SIG-M5 (cell line): ENCODE data around the gene FRMD4B.

ENCODE experiments used
- DNase-seq: peaks from one replicate; lab custom pipeline; 2025; lab: John Stamatoyannopoulos, UW

The FRMD4B gene

DNA sequence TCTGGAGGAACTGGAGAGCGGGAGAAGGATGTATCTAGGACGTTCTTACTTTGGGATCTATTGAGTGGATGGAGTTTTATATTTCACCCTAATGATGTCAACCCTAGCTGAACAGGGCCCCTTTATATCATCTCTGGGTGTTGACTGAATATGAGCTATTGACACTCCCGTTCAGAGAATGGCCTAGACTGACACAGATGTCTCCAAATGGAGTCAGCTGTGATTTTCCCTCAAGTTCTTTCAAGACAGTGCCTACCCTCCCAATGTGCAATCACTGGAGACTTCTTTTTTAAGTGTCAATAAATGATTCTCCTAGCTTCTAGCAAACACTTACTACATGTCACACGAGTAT, 63.8 kb downstream of the FRMD4B start:
- DNase-seq: no peak

GRCh38 chr3:69321301-69322157, 64.4 kb downstream of the FRMD4B start:
- no peak for DNase-seq

- no peak for DNase-seq
Measured at GRCh38 chr3:69320871-69321271, 65.0 kb downstream of the FRMD4B start.

DNA sequence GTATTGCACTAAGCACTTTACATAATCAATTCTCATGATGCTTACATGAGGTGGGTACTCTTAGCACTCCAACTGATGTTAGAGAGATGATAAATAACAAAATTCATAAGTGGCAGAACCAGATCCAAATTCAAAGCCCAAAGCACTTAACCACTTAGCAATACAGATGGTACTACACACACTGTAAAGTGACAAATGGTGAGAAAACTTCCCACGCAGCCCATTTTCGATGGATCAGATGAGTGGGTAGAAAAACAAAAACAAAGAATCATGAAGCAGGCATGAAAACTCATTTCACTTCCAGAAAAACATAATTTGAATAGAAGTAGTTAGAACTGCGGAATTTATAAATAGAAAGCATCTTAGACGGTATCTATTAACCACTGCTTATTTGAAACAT, 66.2 kb downstream of the FRMD4B start:
- DNase-seq: no peak

DNA sequence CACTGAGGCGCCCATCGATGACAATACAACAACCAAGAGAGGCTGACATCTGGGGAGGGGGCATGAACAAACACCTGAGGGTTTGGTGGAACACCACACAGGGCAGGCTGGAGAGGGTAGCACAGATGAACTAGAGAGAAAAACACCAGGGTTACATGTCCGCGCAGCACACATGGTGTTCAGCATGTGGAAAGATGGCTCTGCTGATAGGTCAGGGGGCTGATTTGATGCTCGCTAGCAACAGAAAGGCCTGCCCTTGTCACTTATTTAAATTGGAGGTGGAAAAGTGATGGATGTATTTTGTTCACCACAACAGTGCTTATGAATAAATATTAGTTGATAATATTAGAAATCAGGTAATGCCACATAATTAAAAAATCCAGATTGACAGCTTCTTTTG, 67.5 kb downstream of the FRMD4B start:
- no peak for DNase-seq

DNA sequence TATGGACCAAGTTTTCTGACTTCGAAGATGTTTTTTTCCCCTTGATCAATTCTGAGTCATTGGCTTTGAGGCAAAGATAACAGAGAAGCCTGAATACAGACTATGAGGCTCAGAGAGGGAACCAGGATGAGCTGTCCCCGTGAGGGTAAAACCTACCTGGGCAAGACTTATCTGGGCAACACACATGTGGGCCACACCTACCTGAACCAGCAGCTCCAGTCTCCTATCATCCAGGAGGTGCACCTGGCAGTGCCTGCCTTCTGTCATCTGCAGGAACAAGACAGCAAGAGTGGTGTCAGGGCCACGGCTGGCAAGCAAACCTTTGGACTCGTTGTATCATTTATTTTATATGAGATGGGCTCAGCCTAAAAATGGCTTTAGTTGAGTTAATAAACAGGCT, 72.6 kb downstream of the FRMD4B start:
- no peak for DNase-seq

GRCh38 chr3:69309814-69310213, 76.1 kb downstream of the FRMD4B start:
- DNase-seq: no peak

DNA sequence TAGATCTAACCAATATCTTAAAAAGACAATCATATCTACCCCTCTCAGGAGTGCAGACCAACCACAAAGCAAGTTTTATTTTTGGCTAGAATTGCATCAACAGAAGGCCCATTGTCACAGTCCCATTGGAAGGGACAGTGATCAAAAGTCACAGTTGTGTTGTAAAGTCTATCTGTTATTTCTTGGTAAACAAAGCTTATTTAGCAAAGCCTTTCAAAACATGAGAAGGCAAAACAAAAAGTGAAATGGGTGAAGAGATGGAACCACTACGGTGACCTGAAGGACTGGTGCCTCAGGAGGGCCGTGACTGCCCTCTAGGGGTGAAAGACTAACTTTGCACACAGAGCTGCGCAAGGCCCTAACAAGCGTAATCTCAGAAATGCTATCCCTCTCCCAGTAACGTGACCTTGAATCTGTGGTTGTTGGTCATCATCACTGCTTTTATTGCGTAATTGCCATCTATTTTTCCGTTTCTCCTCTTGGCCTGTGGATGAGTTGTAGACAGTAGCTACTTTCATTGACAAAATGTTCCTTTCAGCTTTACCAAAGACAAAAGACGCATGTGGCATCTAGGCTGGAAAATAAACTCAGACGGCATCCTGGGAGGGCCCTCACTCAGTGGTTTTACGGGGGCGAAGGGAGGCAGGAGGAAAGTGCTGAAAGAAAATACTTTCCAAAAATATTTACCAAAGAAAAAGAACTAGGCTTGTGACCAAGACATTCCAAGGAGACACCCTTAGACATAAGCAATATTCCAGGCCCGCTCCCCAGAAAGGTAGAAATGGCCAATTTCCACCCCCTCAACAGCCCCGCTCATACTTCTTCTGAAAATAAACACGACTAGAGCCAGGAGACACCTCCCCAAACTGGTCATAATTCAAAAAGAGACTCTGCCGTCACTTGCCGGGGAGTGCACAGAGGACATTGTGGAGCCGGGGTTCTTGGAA, 79.4 kb downstream of the FRMD4B start:
- no peak for DNase-seq

GRCh38 chr3:69305011-69305410, 80.9 kb downstream of the FRMD4B start:
- DNase-seq: no peak

- no peak for DNase-seq
Measured at GRCh38 chr3:69304396-69304795, 81.5 kb downstream of the FRMD4B start.

DNA sequence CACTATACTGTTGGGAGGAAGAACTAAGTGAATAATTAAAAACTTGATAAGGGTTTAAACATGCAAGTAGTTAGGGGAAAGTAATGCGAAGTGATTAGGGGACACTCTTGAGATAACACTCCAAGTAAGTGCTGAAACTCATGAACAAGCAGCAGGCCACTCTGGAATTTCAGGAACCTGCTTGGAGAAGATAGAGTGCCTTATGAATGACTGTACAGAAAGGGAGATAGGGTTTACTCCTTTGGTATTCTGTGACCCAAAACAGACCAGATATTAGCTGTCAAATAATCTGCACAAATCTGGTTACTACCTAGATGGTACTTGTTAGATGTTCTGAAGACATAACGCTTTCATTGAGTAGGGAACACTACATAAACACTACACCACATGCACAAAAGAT, 85.6 kb downstream of the FRMD4B start:
- DNase-seq: no peak

DNA sequence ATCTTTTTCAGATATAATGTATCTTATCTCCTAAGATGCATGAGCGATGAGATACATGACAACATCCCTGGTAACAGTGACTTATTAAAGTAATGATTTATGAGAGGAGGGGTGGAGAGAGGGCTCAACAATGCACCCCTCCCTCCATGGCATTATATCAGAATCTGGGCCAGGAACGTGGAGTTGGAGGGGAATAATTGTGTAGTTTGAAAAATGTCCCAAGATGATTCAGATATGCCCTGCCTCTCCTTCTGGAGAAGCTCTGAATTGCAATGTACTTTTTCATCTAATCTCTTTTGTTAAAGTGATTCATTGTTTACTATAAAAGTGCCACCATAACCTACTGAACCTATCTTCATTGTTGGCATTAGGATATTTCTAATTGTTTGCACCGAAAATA, 86.5 kb downstream of the FRMD4B start:
- DNase-seq: no peak

DNA sequence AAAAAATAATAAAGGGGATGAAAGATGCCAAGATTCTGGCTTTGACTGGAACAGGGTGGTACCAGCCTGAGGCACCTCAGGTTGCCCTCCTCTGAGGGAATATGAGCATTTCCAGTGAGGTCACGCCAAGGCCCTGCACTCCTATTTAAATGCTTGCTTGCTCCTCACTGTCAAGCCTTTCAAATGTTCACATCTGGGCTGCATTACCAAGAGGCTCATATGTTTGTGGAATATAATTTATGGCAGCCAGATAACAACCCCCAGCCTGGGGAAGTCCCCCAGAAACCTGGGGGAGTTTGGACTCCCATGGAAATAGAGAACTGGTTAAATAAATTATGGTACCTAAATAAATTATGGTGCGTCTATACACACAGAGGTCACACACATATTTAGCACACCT, 88.4 kb downstream of the FRMD4B start:
- no peak for DNase-seq

GRCh38 chr3:69296995-69297394, 88.9 kb downstream of the FRMD4B start:
- no peak for DNase-seq

DNA sequence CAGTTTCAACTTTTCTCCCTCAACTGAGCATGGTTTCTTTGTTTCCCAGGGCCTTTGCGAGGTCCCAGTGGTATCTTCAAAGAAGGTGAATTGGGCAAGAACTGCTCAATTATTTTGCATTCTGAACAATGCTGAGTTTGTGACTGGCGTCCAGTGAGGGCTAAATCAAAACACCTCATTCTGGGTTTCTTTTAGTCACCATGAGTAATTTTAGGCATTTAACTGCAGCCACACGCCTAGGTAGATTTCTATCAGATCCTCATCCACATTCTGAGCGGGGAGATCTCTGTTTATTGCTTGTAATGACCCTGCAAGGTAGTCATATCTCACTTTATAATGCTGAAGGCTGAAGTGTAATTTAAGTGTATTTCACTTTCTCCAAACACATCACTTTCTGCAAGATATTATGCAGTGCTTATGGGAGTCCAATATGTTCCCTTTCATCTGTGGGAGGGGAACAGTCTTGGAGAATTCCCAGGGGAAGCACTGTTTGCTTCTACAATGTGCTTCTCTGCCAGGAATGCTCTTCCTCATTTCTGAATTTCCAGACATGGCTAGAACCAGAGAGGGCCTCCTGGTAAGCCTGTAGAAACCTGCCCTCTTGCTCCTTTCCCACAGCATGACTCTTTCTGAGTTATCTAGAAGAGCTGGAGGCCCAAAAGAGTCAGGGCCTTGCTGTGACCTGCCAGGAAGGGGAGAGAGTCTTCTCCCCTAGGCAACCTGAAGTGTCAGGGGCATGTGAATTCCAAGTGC, 91.7 kb downstream of the FRMD4B start:
- no peak for DNase-seq

GRCh38 chr3:69292959-69293574, 92.8 kb downstream of the FRMD4B start:
- no peak for DNase-seq

DNA sequence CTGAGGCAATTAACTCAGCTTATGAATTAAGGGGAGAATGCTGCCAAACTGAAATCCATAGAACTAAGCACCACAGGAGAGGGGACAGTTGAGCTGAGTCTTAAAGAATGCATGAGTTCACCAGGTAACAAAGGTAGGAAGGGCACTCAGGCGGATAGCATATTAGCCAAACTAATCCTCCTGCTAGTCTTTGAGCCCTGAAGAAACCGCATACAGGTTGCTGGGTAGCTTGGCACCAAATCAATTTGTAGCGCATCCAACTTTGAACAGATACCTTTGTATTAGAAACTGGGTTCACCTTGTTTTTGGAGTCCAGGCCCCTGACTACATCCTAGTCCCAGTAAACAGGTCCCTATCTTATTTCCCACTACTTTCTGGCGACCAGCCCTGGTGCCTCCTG, 93.7 kb downstream of the FRMD4B start:
- no peak for DNase-seq

DNA sequence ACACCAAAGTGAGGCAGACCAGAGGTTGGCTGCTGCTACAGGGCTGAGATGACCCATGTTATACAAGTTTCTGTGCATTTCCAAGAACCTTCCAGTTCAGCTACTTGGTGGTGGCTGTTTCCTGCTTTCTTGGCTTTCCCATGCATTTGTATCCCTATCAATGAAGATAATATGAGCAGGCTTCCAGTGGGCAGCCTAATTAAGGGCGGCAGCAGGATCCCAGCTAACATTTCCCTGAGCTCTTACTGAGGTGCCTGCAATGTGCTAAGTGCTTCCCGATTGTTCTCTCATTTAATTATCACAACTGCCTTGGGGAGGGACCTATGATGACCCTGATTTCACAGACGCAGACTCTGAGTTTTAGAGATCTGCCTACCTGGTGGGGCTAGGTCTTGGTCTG, 95.5 kb downstream of the FRMD4B start:
- DNase-seq: no peak

DNA sequence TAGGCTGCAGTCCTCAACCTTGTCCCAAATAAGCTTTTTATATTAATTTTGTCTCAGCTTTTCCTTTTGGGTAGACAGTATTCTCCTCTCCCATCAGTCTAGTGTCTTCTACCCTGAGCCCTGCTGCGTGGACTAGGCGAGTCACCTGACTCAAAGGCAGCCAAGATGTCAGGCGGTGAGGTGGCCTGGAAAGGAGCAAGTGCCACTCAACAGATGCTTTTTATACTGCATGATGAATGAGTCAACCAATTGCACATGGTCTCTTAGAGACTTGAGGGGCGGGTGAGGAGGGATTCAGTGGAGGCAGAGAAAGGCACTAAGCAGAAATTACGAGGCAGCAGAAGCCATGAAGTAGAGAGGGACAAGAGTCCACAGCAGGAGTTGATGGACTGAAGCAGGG, 95.9 kb downstream of the FRMD4B start:
- DNase-seq: no peak

GRCh38 chr3:69288161-69288895, 97.6 kb downstream of the FRMD4B start:
- DNase-seq: no peak

DNA sequence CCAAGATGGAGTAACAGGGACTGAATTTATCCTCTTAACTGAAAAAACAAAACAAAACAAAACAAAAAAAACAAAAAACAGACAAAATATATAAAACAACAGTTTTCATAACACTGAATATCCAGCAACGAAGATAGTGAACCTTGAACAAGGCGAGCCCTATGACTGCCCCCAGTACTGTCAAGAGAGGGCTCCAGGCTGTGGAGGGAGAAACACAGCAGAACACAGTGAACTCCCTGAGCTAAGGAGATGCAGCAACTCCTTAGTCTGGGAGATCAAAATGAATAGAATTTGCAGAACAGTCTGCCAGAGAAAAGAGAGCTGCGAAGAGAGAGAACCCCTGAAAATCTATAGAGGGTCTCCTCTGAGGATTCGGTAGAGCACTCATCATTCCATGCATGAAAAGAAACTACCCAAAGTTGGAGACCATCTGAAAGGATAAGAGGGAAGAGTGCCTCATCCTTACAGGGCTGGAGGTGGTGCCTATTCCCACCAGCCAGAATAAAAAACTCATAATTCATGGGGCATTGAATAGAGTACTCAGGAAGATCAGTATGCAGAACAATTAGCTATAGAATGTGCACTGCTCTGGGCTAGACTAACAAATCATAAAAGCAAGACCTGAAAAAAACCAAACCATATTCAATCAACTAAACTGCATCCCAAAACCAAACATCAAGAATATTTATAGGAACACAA, 101.8 kb downstream of the FRMD4B start:
- DNase-seq: no peak
